ENCODE results near the gene SORCS2.

Gene SORCS2

GRCh38 chr4:7422151-7422897, 230.0 kb downstream of the SORCS2 start:
- DNase-seq (ENCODE audit: extremely low spot score) = no peak
- TF ChIP-seq CTCF (IDR thresholded peaks at IDR 0.05; ENCODE audit: control extremely low read depth, extremely low read depth, low read depth, missing control alignments) = no peak
- ChIA-PET POLR2A (no interaction called here), CTCF (no interaction called here)

GRCh38 chr4:7422898-7423180, 230.5 kb downstream of the SORCS2 start:
- no peak for DNase-seq (ENCODE audit: extremely low spot score)
- TF ChIP-seq CTCF (IDR thresholded peaks at IDR 0.05; ENCODE audit: control extremely low read depth, extremely low read depth, low read depth, missing control alignments) = no peak
- POLR2A ChIA-PET = no interaction called here
- CTCF ChIA-PET = no interaction called here

- POLR2A ChIA-PET = no interaction called here
- CTCF ChIA-PET = interaction anchor here (1.4 kb wide), 1 partner anchor 10 kb away, joined by 3 read pairs; no protein-coding TSS in a partner anchor
- no peak for TF ChIP-seq CTCF (IDR thresholded peaks at IDR 0.05; ENCODE audit: control extremely low read depth, extremely low read depth, low read depth, missing control alignments)
- no peak for DNase-seq (ENCODE audit: extremely low spot score)
Measured at GRCh38 chr4:7423391-7423790, 231.1 kb downstream of the SORCS2 start.

GRCh38 chr4:7423801-7424552, 231.6 kb downstream of the SORCS2 start:
- ChIA-PET POLR2A (no interaction called here), CTCF (interaction anchor here (1.4 kb wide), 1 partner anchor 10 kb away, joined by 3 read pairs; no protein-coding TSS in a partner anchor)
- no peak for DNase-seq (ENCODE audit: extremely low spot score)
- TF ChIP-seq CTCF (IDR thresholded peaks at IDR 0.05; ENCODE audit: control extremely low read depth, extremely low read depth, low read depth, missing control alignments) = no peak

- DNase-seq (ENCODE audit: extremely low spot score) = no peak
- no peak for TF ChIP-seq CTCF (IDR thresholded peaks at IDR 0.05; ENCODE audit: control extremely low read depth, extremely low read depth, low read depth, missing control alignments)
- CTCF ChIA-PET = interaction anchor here (1.4 kb wide), 1 partner anchor 11 kb away, joined by 3 read pairs; no protein-coding TSS in a partner anchor
- POLR2A ChIA-PET = no interaction called here
Measured at GRCh38 chr4:7424553-7425111, 232.3 kb downstream of the SORCS2 start.

GRCh38 chr4:7425124-7425523, 232.8 kb downstream of the SORCS2 start:
- TF ChIP-seq CTCF (IDR thresholded peaks at IDR 0.05; ENCODE audit: control extremely low read depth, extremely low read depth, low read depth, missing control alignments) = no peak
- CTCF ChIA-PET = no interaction called here
- DNase-seq (ENCODE audit: extremely low spot score) = no peak
- POLR2A ChIA-PET = no interaction called here

Data from GM10248 (cell line).